WERI-Rb-1 (cell line): ENCODE results near the gene IMMP2L.
"Not testable (repeated sequence)": the region's sequence is repeated elsewhere in the genome, so short reads cannot be mapped to it uniquely, and the experiment has no call there.

Experiments used
- DNase-seq: peaks from one replicate; pipeline ENCODE4 v3.0.0-alpha.2; 2020
- H3K27ac ChIP-seq: fragments of 250-450 bp; sonication (Bioruptor Pico); 2 replicates; pipeline ENCODE4 v1.5.1; 2020; ENCODE audit warnings: mild to moderate bottlenecking, moderate library complexity
- H3K27me3 ChIP-seq: fragments of 250-450 bp; sonication (Bioruptor Pico); 2 replicates; pipeline ENCODE4 v1.5.1; 2021; ENCODE audit warnings: mild to moderate bottlenecking, low read depth, moderate library complexity; ENCODE audit not compliant: insufficient read depth, severe bottlenecking
- H3K36me3 ChIP-seq: fragments of 250-450 bp; sonication (Bioruptor Pico); 2 replicates; pipeline ENCODE4 v1.5.1; 2020; ENCODE audit warnings: mild to moderate bottlenecking, moderate library complexity
- H3K4me3 ChIP-seq: 2 replicates; pipeline ENCODE4 v1.5.1; 2011; ENCODE audit warnings: low read depth, mild to moderate bottlenecking, control low read depth, low read length
- H3K9me3 ChIP-seq: fragments of 250-450 bp; sonication (Bioruptor Pico); 2 replicates; pipeline ENCODE4 v1.5.1; 2021; ENCODE audit warnings: mild to moderate bottlenecking, moderate library complexity; ENCODE audit not compliant: severe bottlenecking
- CTCF ChIP-seq: IDR thresholded peaks from 2 replicates; pipeline ENCODE4 v1.5.1; 2011; ENCODE audit warnings: low read depth, mild to moderate bottlenecking, control low read depth, inconsistent platforms, low read length

The IMMP2L gene

GRCh38 chr7:111076205-111076604, 486.1 kb downstream of the IMMP2L start:
- H3K9me3 ChIP-seq, result no peaks in the 10 kb centered on the region
- no peaks in the 10 kb centered on the region for H3K36me3 ChIP-seq
- H3K27me3 ChIP-seq, result no peaks in the 10 kb centered on the region
- no peak for TF ChIP-seq CTCF
- H3K27ac ChIP-seq, result no peak overlapping the region
- no peak overlapping the region for H3K4me3 ChIP-seq
- DNase-seq, result no peak

GRCh38 chr7:111075498-111075897, 486.8 kb downstream of the IMMP2L start:
- H3K27ac ChIP-seq, result no peak overlapping the region
- H3K36me3 ChIP-seq, result no peaks in the 10 kb centered on the region
- no peak overlapping the region for H3K4me3 ChIP-seq
- no peaks in the 10 kb centered on the region for H3K9me3 ChIP-seq
- TF ChIP-seq CTCF, result no peak
- no peak for DNase-seq
- no peaks in the 10 kb centered on the region for H3K27me3 ChIP-seq

GRCh38 chr7:111074748-111075146, 487.5 kb downstream of the IMMP2L start:
- DNase-seq, result no peak
- H3K27me3 ChIP-seq, result no peaks in the 10 kb centered on the region
- no peak for TF ChIP-seq CTCF
- H3K4me3 ChIP-seq, result no peak overlapping the region
- H3K27ac ChIP-seq, result no peak overlapping the region
- H3K36me3 ChIP-seq, result no peaks in the 10 kb centered on the region
- no peaks in the 10 kb centered on the region for H3K9me3 ChIP-seq

- H3K9me3 ChIP-seq, result no peaks in the 10 kb centered on the region
- H3K27me3 ChIP-seq, result no peaks in the 10 kb centered on the region
- no peak for TF ChIP-seq CTCF
- no peak overlapping the region for H3K4me3 ChIP-seq
- no peaks in the 10 kb centered on the region for H3K36me3 ChIP-seq
- no peak overlapping the region for H3K27ac ChIP-seq
- no peak for DNase-seq
Measured at GRCh38 chr7:111074071-111074747, 488.1 kb downstream of the IMMP2L start.

- H3K36me3 ChIP-seq, H3K4me3 ChIP-seq, H3K27me3 ChIP-seq, H3K9me3 ChIP-seq, H3K27ac ChIP-seq, DNase-seq: not testable (repeated sequence)
Measured at GRCh38 chr7:111072658-111073057, 489.6 kb downstream of the IMMP2L start.

- Histone ChIP-seq H3K27me3 (no peaks in the 10 kb centered on the region), H3K27ac (no peak overlapping the region), H3K4me3 (no peak overlapping the region), H3K9me3 (no peaks in the 10 kb centered on the region), H3K36me3 (no peaks in the 10 kb centered on the region)
- no peak for TF ChIP-seq CTCF
- no peak for DNase-seq
Measured at GRCh38 chr7:111071556-111071955, 490.7 kb downstream of the IMMP2L start.
